ENCODE results near the gene POLA1. TPM values are rescaled to one million over a fixed set of nuclear protein-coding genes. Genes with fewer than 3 reads are reported as not detected.
"Not testable (repeated sequence)": the region's sequence is repeated elsewhere in the genome, so short reads cannot be mapped to it uniquely, and the experiment has no call there.

POLA1 gene
- total RNA-seq, 1 donor from 2014 or later = 6.0 TPM

GRCh38 chrX:24860140-24860539, 166.4 kb downstream of the POLA1 start:
- Histone ChIP-seq H3K4me1 (no peaks in the 10 kb centered on the region), H3K27ac (no peak overlapping the region), H3K36me3 (no peaks in the 10 kb centered on the region), H3K27me3 (no peaks in the 10 kb centered on the region), H3K4me3 (no peak overlapping the region), H3K9me3 (no peaks in the 10 kb centered on the region)
- TF ChIP-seq, protein P1, sequence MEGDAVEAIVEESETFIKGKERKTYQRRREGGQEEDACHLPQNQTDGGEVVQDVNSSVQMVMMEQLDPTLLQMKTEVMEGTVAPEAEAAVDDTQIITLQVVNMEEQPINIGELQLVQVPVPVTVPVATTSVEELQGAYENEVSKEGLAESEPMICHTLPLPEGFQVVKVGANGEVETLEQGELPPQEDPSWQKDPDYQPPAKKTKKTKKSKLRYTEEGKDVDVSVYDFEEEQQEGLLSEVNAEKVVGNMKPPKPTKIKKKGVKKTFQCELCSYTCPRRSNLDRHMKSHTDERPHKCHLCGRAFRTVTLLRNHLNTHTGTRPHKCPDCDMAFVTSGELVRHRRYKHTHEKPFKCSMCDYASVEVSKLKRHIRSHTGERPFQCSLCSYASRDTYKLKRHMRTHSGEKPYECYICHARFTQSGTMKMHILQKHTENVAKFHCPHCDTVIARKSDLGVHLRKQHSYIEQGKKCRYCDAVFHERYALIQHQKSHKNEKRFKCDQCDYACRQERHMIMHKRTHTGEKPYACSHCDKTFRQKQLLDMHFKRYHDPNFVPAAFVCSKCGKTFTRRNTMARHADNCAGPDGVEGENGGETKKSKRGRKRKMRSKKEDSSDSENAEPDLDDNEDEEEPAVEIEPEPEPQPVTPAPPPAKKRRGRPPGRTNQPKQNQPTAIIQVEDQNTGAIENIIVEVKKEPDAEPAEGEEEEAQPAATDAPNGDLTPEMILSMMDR (IDR thresholded peaks at IDR 0.05) = no peak
- intact Hi-C loops (cut with DNase I) = no loop called here
- DNase-seq (ENCODE audit: low spot score in 2 of 2) = no peak

GRCh38 chrX:24862343-24862742, 168.6 kb downstream of the POLA1 start:
- intact Hi-C loops (cut with DNase I) = no loop called here
- H3K27ac ChIP-seq = no peak overlapping the region
- H3K9me3 ChIP-seq = no peaks in the 10 kb centered on the region
- no peak for DNase-seq (ENCODE audit: low spot score in 2 of 2)
- TF ChIP-seq, protein P1 (IDR thresholded peaks at IDR 0.05) = no peak
- no peak overlapping the region for H3K4me3 ChIP-seq
- H3K4me1 ChIP-seq = no peaks in the 10 kb centered on the region
- H3K36me3 ChIP-seq = no peaks in the 10 kb centered on the region
- H3K27me3 ChIP-seq = no peaks in the 10 kb centered on the region

- DNase-seq (ENCODE audit: low spot score in 2 of 2); H3K4me1 ChIP-seq; H3K27ac ChIP-seq; H3K9me3 ChIP-seq; H3K27me3 ChIP-seq; intact Hi-C loops (cut with DNase I); H3K4me3 ChIP-seq; H3K36me3 ChIP-seq: not testable (repeated sequence)
Measured at GRCh38 chrX:24863779-24864178, 170.1 kb downstream of the POLA1 start.

GRCh38 chrX:24870143-24870542, 176.4 kb downstream of the POLA1 start:
- Histone ChIP-seq H3K27me3 (no peaks in the 10 kb centered on the region), H3K9me3 (no peaks in the 10 kb centered on the region), H3K27ac (no peak overlapping the region), H3K4me1 (no peaks in the 10 kb centered on the region), H3K36me3 (no peaks in the 10 kb centered on the region), H3K4me3 (no peak overlapping the region)
- intact Hi-C loops (cut with DNase I) = no loop called here
- TF ChIP-seq, protein P1 (IDR thresholded peaks at IDR 0.05) = no peak
- no peak for DNase-seq (ENCODE audit: low spot score in 2 of 2)

- Histone ChIP-seq H3K27ac (no peak overlapping the region), H3K9me3 (no peaks in the 10 kb centered on the region), H3K36me3 (no peaks in the 10 kb centered on the region), H3K4me1 (no peaks in the 10 kb centered on the region), H3K27me3 (no peaks in the 10 kb centered on the region), H3K4me3 (no peak overlapping the region)
- TF ChIP-seq, protein P1 (IDR thresholded peaks at IDR 0.05) = no peak
- no peak for DNase-seq (ENCODE audit: low spot score in 2 of 2)
- intact Hi-C loops (cut with DNase I) = no loop called here
Measured at GRCh38 chrX:24874604-24875247, 181.0 kb downstream of the POLA1 start.

DNA sequence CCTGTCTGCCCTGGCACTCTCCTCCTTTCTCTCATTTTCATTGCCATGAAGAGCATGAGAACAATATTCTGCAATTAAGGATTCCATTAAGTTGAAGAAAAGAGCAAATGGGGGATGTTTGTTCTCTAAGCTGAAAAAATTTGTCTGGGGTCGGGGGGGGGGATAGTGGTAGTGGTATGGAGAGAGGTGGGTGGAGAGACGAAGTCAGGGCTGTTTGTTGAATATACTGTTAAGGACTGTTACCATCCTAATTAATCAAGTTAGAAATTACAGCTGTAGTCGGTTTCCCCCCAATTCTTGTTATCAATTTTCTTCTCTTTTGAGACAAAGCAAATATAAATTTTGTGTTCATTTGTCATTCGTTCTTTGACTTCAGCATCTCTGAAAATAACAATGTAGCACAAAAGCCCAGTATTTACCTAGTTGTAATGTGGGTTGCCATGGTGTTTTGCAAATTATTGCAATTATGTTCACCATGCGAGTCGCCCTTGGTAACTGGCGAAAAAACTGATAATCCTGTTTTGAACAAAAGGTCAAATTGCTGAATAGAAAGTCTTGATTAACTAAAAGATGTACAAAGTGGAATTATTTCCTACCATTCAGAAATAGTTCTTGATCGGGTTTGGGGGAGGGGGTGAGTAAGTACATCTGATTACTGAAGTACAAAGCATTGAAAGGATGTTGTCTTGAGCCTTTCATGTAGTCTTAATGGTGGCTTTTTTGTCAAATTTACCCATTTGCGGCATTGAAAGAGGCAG, 183.0 kb downstream of the POLA1 start:
- Histone ChIP-seq H3K36me3 (no peaks in the 10 kb centered on the region), H3K9me3 (no peaks in the 10 kb centered on the region), H3K4me3 (no peak overlapping the region), H3K27me3 (no peaks in the 10 kb centered on the region), H3K4me1 (no peaks in the 10 kb centered on the region), H3K27ac (no peak overlapping the region)
- intact Hi-C loops (cut with DNase I) = no loop called here
- TF ChIP-seq, protein P1 (IDR thresholded peaks at IDR 0.05) = no peak
- no peak for DNase-seq (ENCODE audit: low spot score in 2 of 2)

All from ascending aorta (tissue), 2 donors.